GM21447 (cell line): ENCODE measurements around the gene AATK.

ENCODE experiments used
- ATAC-seq: cut with Tn5 transposase; IDR thresholded peaks from one replicate; pipeline ENCODE4 v1.9.1; 2021; ENCODE audit not compliant: unreplicated experiment

The AATK gene

GRCh38 chr17:81143717-81144422, 22.2 kb downstream of the AATK start:
- ATAC-seq, result no peak

GRCh38 chr17:81143200-81143527, 22.9 kb downstream of the AATK start:
- ATAC-seq, result no peak

DNA sequence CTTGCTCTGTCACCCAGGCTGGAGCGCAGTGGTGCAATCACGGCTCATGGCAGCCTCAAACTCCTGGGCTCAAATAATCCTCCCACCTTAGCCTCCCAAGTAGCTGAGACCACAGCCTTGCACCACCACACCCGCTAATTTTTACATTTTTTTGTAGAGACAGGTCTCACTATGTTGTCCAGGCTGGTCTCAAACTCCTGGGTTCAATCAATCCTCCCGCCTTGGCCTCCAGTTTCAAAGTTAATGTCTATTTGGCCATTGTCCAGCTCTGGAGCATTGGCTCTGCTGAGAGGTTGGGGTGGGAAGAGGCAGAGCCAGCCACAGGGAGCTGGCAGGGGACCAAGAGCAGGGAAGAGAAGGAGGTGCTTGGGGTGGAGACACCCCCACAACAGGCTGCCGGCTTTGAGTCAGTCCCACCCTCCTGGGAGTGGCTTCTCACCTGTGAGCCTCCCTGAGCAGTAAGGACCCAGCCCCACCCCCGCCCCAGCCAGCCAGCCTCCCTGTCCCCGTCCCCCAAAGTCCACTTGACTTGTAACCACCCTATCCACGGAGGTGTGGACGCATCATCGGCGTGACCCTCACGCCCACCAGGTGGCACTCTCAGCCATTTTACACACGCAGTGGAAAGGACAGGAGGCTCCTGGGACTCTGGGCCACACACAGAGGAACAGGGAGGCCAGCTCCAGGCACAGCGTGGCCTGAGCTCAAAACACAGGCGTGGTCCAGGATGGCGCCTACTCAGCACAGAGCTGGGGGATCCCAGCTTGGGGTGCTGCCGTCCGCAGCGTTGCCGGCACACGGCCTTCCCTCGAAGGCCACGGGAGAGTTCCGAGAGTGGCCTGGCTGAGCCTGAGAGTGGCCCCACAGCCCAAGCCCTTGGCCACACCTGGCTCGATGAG, 23.5 kb downstream of the AATK start:
- no peak for ATAC-seq

GRCh38 chr17:81140695-81141094, 25.3 kb downstream of the AATK start:
- no peak for ATAC-seq

- ATAC-seq, result no peak
These were observed 26.0 kb downstream of the AATK start for GRCh38 chr17:81140018-81140417.

DNA sequence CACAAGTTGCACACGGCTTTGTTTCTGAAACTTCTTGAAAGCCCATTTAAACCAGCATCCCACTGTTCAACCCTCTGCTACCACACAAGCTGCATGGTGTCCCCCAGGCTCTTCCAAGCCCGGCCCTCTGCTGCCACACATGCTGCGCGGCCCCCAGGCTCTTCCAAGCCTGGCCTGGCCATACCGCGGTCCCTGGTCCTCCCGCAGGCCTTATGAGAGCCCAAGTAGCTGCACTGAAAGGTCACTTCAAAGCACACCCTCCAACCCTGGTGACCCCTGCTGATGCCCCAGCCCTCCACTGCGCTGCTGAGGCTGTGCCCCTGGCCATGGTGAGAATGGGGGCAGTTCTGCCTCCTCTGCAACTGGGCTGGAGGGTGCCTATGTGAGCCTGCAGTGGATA, 26.6 kb downstream of the AATK start:
- ATAC-seq, result no peak

- no peak for ATAC-seq
These were observed 27.5 kb downstream of the AATK start for GRCh38 chr17:81138500-81138899.

- ATAC-seq, result no peak
These were observed 27.9 kb downstream of the AATK start for GRCh38 chr17:81138083-81138482.

DNA sequence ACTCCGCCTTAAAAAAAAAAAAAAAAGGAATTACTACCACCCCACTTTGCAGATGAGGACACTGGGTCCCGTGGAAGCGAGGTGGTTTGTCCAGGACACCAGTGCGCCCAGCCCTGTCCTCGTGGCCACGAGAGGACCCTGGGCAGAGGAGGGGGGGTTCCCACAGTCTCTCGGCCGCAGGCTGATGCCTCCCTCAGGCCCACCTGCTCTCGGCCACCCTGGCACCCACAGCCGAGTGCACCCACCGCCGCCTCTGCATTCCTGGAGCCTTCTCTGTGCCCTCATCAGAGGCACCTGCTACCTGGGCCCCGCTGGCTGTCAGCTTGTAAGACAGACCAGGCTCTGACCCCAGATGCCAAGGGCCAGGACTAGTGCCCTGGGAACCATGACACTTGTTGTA, 28.8 kb downstream of the AATK start:
- ATAC-seq, result no peak

- no peak for ATAC-seq
These were observed 29.7 kb downstream of the AATK start for GRCh38 chr17:81136366-81136765.

DNA sequence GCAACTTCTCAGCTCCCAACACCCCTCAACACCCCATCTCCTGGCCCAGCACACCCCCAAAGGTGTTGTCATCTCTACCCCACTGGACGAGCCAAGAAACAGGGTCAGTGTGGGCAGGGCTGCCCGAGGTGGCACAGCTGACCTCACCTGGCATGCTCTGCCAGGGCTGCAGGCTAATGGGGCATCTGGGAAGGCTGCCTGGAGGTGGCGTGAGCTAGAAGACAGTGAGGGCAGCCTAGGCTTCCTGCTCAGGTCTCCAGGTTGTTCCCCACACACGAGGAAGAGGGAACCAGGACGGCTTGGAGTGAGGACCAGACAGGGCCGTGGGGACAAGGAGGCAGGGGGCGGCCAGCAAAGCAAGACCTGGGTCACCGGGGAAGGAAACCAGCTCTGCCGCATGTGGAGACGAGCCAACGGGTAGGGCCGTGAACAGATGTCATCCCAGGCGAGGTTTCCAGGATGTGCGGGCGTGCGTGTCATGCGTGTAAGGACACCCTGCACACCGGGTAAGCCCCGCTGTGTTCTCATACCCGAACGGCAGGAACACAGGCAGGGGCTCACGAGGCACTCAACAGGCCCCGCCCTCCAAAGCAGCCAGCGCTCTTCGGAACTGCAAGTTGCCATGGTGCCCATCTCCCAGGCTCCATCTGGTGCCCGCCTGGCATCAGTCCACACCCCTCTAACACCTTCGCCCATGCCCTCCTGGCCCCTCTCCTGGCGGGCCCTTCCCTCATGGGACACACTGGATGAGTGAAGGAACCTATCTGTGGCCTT, 30.3 kb downstream of the AATK start:
- ATAC-seq, result no peak

- no peak for ATAC-seq
These were observed 31.8 kb downstream of the AATK start for GRCh38 chr17:81134064-81134781.

DNA sequence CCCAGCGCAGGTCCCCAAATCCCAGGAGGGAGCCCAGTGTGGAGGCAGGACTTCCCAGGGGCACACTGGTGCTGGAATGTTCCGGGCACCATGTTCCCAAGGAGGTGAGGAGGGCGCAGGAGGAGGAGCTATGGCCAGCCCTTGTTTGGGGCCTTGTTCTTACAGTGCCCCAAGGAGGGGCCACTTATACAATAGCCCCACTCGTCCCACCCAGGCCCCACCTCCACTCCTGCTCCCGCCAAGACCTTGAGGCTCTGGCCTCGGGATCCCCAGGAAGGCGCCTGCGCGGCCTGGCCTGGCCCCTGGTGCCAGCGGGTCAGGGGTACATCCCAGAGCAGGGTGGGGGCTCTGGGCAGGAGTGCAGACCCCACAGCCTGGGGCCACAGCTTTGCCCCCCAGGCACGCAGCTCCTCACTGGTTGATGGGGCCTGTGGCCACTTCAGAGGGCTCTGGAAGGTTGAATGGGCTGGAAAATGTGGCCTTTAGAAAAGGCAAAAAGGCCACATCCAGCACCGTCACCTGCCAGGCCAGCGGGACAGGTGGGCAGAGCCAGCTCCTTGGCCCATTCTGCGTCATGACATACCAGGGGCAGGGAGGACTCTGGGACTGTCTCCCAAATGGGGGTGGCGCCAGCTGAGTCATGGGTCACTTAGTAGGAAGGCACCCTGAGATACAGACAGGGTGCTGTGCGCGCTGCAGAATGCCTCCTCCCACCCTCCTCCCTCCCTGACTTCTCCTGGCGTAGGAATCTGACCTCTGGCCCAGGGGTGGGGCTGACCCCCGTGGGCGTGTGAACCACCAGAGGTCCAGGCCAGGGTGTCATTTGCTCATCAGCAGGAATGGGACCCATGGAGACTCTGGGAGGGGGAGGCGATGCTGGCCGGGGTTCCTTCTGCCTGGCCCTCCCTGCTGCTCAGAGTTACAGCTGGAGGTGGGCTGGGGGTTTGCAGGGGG, 33.0 kb downstream of the AATK start:
- ATAC-seq, result no peak

GRCh38 chr17:81132197-81132540, 33.9 kb downstream of the AATK start:
- ATAC-seq, result no peak

GRCh38 chr17:81131486-81132196, 34.4 kb downstream of the AATK start:
- ATAC-seq, result no peak

GRCh38 chr17:81130385-81131361, 35.3 kb downstream of the AATK start:
- no peak for ATAC-seq

GRCh38 chr17:81129711-81130367, 36.2 kb downstream of the AATK start:
- ATAC-seq, result no peak

DNA sequence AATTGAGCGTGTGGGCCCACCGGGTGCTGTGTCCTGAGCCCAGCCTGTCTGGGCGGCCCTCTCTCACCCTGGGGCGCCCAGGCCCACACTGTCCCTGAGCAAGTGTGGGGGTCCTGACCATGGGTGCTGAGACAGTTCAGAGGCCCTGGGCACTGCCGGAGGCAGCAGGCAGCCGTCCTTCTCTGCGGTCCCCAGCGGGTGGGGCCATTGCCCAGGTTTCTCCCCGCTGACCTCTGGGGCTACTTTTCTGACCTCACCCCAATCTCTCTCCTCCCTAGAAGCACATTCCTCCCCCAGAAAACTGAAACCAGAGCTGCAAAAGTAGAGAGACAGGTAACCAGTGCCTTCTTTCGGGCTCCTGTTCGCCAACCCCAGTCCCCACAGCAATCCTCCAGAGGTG, 36.7 kb downstream of the AATK start:
- ATAC-seq, result no peak
